A673 (cell line): ENCODE measurements around the gene BCL7A.

Source experiments
- CTCF ChIP-seq: fragments of 300-800, 200-600 bp; sonication (generic); conservative IDR thresholded peaks from 2 replicates; pipeline ENCODE4 v1.5.1; 2017; ENCODE audit warnings: low read depth, mild to moderate bottlenecking, antibody characterized with exemption, low read length, moderate library complexity, mixed read lengths
- EZH2 ChIP-seq: fragments of 200-600 bp; sonication (generic); IDR thresholded peaks from 2 replicates; pipeline ENCODE4 v1.6.1; 2017; ENCODE audit warnings: borderline replicate concordance, low read depth, mild to moderate bottlenecking, mixed read lengths, antibody characterized with exemption, low read length; ENCODE audit not compliant: poor library complexity, severe bottlenecking

- TF ChIP-seq CTCF (no peak), EZH2 (no peak)
Measured at GRCh38 chr12:122099856-122100255, 78.2 kb downstream of the BCL7A start.
